Endodermal cell (in vitro differentiated cells): Measurements from ENCODE around the gene CER1. TPM values are rescaled to one million over a fixed set of nuclear protein-coding genes. Genes with fewer than 3 reads are reported as not detected.

Source experiments
- DNase-seq: peaks from one replicate; pipeline ENCODE4 v3.0.0-alpha.2; 2017
- H3K27ac ChIP-seq: 2 replicates; pipeline ENCODE4 v1.5.1; 2013; ENCODE audit warnings: mild to moderate bottlenecking, low read depth, low read length, moderate library complexity
- H3K27me3 ChIP-seq: 2 replicates; pipeline ENCODE4 v1.6.1; 2013; ENCODE audit warnings: mild to moderate bottlenecking, low read length, moderate library complexity; ENCODE audit not compliant: insufficient read depth, control insufficient read depth, poor library complexity, severe bottlenecking
- H3K36me3 ChIP-seq: 2 replicates; pipeline ENCODE4 v1.7.0; 2013; ENCODE audit warnings: mild to moderate bottlenecking, low read length, moderate library complexity; ENCODE audit not compliant: control insufficient read depth, insufficient read depth
- H3K4me1 ChIP-seq: one replicate; pipeline ENCODE4 v1.7.0; 2013; ENCODE audit warnings: low read length; ENCODE audit not compliant: control insufficient read depth, insufficient read depth
- H3K4me3 ChIP-seq: 2 replicates; pipeline ENCODE4 v1.5.1; 2013; ENCODE audit warnings: mild to moderate bottlenecking, low read length, moderate library complexity
- H3K9ac ChIP-seq: 2 replicates; pipeline ENCODE4 v1.6.1; 2013; ENCODE audit warnings: mild to moderate bottlenecking, low read length, moderate library complexity; ENCODE audit not compliant: poor library complexity, severe bottlenecking; ENCODE audit errors: extremely low read depth
- H3K9me3 ChIP-seq: 2 replicates; pipeline ENCODE4 v1.6.1; 2013; ENCODE audit warnings: mild to moderate bottlenecking, low read length, moderate library complexity; ENCODE audit not compliant: control insufficient read depth
- H3K27ac Mint-ChIP-seq: 2 replicates; pipeline ENCODE4 v1.8.0; 2020; ENCODE audit warnings: mixed read lengths
- H3K27me3 Mint-ChIP-seq: 2 replicates; pipeline ENCODE4 v1.8.0; 2021; ENCODE audit warnings: mild to moderate bottlenecking, mixed read lengths; ENCODE audit not compliant: insufficient read depth
- H3K36me3 Mint-ChIP-seq: 2 replicates; pipeline ENCODE4 v1.8.0; 2020; ENCODE audit warnings: low read depth, mixed read lengths
- H3K4me1 Mint-ChIP-seq: 2 replicates; pipeline ENCODE4 v1.8.0; 2020; ENCODE audit warnings: mixed read lengths
- H3K4me3 Mint-ChIP-seq: 2 replicates; pipeline ENCODE4 v1.8.0; 2020; ENCODE audit warnings: mild to moderate bottlenecking, moderate library complexity, mixed read lengths
- H3K9me3 Mint-ChIP-seq: 2 replicates; pipeline ENCODE4 v1.8.0; 2020; ENCODE audit warnings: mild to moderate bottlenecking, mixed read lengths
- WGBS, 2 experiments: methylation state at CpG; one replicate each; pipeline versions ENCODE4 v1.1.5 to v1.1.7; 2013; ENCODE audit warnings: missing lambda C conversion rate in 2 of 2, mixed read lengths in 1 of 2; ENCODE audit not compliant: insufficient coverage in 1 of 2, insufficient read length in 1 of 2; 5-methylcytosine and 5-hydroxymethylcytosine counted together
- total RNA-seq, 2 donors: library from RNA; stranded (reverse); fragmentation: NEBNext Ultra II Directional in 1 of 2; extraction: Animal tissue kit (Norgen Biotek cat#: 25700) in 1 of 2; gene quantifications; 2 replicates in 1 of 2; 3 replicates in 1 of 2; pipeline ENCODE4 v1.2.1, GENCODE V29; 2021
- TF ChIP-seq, protein P1 (sequence below): fragments of 200-600 bp; sonication (generic); conservative IDR thresholded peaks from 2 replicates; pipeline ENCODE4 v1.5.0; 2021; ENCODE audit warnings: antibody characterized with exemption, mild to moderate bottlenecking

CER1 gene
- total RNA-seq, 2 donors from 2014 or later: 694 to 2,562 TPM

DNA sequence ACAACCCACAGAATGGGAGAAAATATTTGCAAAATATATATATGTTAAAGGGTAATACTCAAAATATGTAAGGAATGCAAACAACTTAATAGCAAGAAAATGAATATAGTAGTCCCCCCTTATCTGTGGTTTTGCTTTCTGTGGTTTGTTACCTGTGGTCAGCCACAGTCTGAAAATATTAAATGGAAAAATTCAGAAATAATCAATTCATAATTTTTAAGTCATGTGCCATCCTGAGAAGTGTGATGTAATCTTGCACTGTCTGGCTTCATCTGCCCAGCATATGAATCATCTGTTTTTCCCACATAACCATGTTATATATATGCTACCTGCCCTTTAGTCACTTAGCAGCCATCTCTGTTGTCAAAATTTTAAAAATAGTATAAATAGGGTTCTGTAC is 11.7 kb downstream of the CER1 start:
- Histone ChIP-seq H3K27ac (no peak overlapping the region), H3K27me3 (no peaks in the 10 kb centered on the region), H3K9me3 (peaks cover 6% of the 10 kb centered on the region), H3K4me1 (no peaks in the 10 kb centered on the region), H3K36me3 (peaks cover 85% of the 10 kb centered on the region), H3K9ac (no peak overlapping the region), H3K4me3 (peak overlapping the region; percentile 62)
- TF ChIP-seq, protein P1, sequence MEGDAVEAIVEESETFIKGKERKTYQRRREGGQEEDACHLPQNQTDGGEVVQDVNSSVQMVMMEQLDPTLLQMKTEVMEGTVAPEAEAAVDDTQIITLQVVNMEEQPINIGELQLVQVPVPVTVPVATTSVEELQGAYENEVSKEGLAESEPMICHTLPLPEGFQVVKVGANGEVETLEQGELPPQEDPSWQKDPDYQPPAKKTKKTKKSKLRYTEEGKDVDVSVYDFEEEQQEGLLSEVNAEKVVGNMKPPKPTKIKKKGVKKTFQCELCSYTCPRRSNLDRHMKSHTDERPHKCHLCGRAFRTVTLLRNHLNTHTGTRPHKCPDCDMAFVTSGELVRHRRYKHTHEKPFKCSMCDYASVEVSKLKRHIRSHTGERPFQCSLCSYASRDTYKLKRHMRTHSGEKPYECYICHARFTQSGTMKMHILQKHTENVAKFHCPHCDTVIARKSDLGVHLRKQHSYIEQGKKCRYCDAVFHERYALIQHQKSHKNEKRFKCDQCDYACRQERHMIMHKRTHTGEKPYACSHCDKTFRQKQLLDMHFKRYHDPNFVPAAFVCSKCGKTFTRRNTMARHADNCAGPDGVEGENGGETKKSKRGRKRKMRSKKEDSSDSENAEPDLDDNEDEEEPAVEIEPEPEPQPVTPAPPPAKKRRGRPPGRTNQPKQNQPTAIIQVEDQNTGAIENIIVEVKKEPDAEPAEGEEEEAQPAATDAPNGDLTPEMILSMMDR: no peak
- H3K36me3 Mint-ChIP-seq: peaks cover 73% of the 10 kb centered on the region
- H3K9me3 Mint-ChIP-seq: peaks cover 8% of the 10 kb centered on the region
- no peaks in the 10 kb centered on the region for H3K4me1 Mint-ChIP-seq
- H3K27me3 Mint-ChIP-seq: no peaks in the 10 kb centered on the region
- H3K4me3 Mint-ChIP-seq: no peak overlapping the region
- DNase-seq: no peak
- no peak overlapping the region for H3K27ac Mint-ChIP-seq

DNA sequence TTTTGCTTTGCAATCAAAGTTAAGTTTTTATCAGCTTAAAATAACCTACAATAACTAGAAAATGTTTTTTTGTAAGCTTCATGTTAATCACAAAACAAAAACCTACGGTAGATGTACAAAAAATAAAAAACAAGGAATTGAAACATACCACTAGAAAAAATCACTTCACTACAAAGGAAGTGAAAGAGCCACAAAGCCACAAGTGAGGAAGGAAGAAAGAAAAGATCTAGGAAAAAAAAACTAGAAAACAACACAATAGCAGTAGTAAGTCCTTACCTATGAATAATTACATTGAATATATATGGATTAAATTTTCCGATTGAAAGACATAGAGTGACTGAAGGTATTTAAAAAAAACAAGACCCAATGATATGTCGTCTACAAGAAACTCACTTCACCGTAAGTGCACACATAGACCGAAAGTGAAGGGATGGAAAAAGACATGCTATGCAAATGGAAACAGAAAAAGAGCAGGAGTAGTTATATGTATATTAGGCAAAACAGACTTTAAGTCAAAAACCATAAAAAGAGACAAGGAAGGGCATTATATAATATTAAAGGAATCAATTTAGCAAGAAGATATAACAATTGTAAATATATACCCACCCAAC is 15.9 kb downstream of the CER1 start:
- Histone ChIP-seq H3K4me1 (peaks cover 27% of the 10 kb centered on the region), H3K4me3 (peak overlapping the region; percentile 50), H3K27me3 (no peaks in the 10 kb centered on the region), H3K9me3 (peaks cover 6% of the 10 kb centered on the region), H3K27ac (no peak overlapping the region), H3K36me3 (peaks cover 100% of the 10 kb centered on the region), H3K9ac (no peak overlapping the region)
- Mint-ChIP-seq H3K27me3 (no peaks in the 10 kb centered on the region), H3K4me3 (no peak overlapping the region), H3K4me1 (peaks cover 9% of the 10 kb centered on the region), H3K27ac (no peak overlapping the region), H3K9me3 (peaks cover 8% of the 10 kb centered on the region), H3K36me3 (peaks cover 80% of the 10 kb centered on the region)
- WGBS, 2 experiments: 88 to 100% methylated on average over 4 to 5 of the region's 5 CpGs
- TF ChIP-seq, protein P1: no peak
- no peak for DNase-seq

DNA sequence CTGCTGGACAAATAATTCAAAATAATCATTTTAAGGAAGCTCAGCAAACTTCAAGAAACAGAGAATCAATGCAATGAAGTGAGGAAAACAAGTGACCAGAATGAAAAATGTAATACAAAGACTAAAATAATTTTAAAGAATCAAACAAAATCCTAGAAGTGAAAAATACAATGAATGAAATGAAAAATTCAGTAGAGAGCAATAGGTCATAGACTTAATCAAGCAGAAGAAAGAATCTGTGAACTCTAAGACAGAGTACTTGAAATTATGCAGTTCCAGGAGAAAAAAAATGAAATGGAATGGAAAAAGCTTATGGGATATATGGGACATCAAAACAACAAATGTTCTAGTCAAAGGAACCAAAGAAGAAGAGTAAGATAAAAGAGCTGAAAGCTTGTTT is 17.5 kb downstream of the CER1 start:
- Mint-ChIP-seq H3K9me3 (peaks cover 3% of the 10 kb centered on the region), H3K36me3 (peaks cover 65% of the 10 kb centered on the region), H3K4me3 (no peak overlapping the region), H3K27me3 (no peaks in the 10 kb centered on the region), H3K4me1 (peaks cover 10% of the 10 kb centered on the region), H3K27ac (no peak overlapping the region)
- Histone ChIP-seq H3K9ac (no peak overlapping the region), H3K9me3 (no peaks in the 10 kb centered on the region), H3K27ac (no peak overlapping the region), H3K4me1 (peaks cover 27% of the 10 kb centered on the region), H3K27me3 (no peaks in the 10 kb centered on the region), H3K4me3 (no peak overlapping the region), H3K36me3 (peaks cover 100% of the 10 kb centered on the region)
- DNase-seq: no peak
- TF ChIP-seq, protein P1: no peak
